ENCODE results near the gene CAVIN1.
"Not testable (repeated sequence)": the region's sequence is repeated elsewhere in the genome, so short reads cannot be mapped to it uniquely, and the experiment has no call there.

Gene CAVIN1

GRCh38 chr17:42405963-42406495 lies 17.0 kb downstream of the CAVIN1 start:
- DNase-seq (ENCODE audit: low read depth in 2 of 2): no peak

DNA sequence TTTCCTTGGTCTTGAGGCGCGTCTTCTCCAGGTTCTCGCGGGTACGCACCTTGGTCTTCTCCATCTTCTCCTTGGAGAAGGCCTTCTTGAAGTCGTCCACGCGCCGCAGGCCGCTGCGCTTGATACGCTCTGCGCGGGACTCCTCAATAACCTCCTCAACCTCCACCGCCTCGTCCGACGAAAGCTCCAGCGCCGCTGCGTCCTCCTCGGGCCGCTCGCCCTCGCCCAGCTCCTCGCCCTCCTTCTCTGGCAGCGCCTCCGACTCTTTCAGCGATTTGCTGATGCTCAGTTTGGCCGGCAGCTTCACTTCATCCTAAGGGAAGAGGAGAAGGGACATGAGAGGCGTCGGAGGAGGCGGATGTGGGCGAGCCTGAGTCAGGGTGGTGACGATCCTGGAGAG lies 18.0 kb downstream of the CAVIN1 start:
- no peak for DNase-seq (ENCODE audit: low read depth in 2 of 2)

DNA sequence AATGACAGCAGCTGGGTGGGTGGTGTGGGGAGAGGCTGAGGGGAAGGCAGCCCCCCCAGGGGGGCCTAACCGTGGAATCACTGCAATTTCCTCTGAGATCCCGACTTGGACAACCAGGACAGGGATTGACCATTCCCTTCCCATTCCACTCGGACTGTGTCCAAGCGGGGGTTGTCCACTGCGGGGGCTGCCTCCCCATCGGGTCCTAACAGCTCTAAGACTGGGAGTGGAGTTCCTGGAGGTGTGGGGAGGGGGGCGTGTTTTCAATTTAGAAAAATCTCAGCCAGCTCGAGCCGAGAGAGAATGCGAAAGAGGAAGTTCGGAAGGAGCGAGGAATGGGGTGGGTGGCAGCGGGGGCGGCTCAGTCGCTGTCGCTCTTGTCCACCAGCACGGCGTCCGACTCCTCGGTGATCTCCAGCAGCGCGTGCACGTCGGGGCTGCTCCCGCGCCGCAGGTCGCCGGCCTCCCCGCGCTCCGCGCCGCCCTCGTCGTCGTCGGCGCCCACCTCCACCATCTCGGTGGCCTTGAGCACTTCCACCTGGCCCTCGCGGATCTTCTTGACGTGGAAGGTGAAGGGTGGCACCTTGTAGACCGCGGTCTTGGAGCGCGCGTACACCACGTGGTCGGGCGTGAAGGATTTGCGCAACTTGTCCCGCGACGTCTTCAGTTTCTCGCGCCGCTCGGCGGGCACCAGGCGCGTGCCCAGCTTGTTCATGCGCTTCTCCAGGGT lies 18.6 kb downstream of the CAVIN1 start:
- no peak for DNase-seq (ENCODE audit: low read depth in 2 of 2)

DNA sequence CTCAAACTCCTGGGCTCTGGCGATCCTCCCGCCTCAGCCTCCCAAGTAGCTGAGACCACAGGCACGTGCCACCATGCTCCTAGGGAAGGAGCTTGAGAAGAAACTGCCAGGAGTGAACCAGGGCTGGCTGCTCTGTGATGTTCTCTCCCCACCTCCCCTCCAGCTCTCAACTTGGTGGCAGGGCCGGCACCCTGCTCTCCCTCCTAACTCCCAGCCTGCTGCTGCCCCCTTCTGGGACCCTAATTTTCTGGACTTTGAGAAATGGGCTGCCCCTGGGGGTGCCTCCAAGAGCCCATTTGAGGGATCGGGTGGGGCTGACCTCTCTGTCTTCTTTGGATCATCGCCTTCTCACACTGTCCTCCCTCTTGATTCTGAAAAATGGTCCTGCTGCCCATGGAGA lies 19.9 kb downstream of the CAVIN1 start:
- no peak for DNase-seq (ENCODE audit: low read depth in 2 of 2)

DNA sequence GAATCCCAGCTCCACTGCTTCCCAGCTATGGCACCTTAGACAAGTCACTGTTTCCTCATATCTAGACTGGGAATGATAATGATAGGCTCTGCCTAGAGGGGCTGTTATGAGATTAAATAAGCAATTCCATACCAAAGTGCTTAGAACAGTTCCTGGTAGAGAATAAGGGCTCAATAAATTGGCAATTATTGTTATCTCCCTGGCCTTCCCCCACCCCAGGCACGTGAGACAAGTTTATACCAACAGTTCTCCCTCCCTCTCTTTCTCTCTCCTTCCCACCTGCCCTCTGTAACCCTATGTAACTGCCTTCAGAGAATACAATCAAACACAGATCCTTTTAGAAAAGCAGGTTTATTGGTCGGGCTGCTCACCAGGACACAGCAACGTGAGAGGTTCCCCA lies 20.9 kb downstream of the CAVIN1 start:
- no peak for DNase-seq (ENCODE audit: low read depth in 2 of 2)

GRCh38 chr17:42400844-42401375 lies 22.1 kb downstream of the CAVIN1 start:
- not testable (repeated sequence) for DNase-seq (ENCODE audit: low read depth in 2 of 2)

DNA sequence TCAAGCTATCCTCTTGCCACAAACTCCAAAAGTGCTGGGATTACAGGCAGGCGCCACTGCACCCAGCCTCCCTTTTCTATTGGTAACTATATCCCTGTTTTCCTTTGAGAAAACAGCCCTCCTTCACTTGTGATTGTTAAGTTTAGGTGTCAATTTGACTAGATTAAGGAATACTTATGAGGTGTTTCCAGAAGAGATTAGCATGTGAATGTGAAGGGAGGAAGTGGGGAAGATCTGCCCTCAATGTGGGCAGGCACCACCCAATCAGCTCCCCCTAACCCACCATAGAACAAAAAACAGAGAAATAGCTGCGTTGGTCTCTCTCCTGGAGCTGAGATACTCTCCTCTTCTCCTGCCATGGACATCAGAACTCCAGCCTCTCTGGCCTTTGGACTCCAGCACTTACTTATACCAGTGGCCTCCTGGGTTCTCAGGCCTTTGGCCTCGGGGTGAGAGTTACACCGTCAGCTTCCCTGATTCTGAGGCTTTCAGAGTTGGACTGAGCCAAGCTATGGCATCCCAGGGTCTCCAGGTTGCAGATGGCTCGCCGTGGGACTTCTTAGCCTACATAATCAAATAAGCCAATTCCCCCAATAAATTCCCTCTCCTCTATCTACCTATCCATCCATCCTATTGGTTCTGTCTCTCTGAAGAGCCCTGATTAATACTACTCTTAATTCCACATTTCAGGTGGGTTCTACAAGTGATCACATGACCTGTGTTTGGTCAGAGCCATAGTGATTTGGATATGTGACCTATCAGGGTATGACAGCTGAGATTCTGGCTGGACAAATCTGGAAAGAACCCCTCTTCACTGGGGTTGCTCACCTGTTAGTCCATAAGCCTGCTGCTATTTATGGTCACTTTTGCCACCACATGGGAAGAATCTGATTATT lies 22.9 kb downstream of the CAVIN1 start:
- DNase-seq (ENCODE audit: low read depth in 2 of 2): no peak

- no peak for DNase-seq (ENCODE audit: low read depth in 2 of 2)
Measured at GRCh38 chr17:42399121-42399520, 23.9 kb downstream of the CAVIN1 start.

DNA sequence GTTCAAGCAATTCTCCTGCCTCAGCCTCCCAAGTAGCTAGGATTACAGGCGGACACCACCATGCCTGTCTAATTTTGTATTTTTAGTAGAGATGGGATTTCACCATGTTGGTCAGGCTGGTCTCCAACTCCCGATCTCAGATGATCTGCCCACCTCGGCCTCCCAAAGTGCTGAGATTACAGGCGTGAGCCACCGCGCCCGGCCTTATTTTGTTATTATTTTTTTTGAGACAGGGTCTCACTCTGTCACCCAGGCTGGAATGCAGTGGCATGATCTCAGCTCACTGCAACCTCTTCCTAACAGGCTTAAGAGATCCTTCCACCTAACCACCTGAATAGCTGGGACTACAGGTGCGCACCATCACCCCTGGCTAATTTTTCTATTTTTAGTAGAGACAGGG lies 27.5 kb downstream of the CAVIN1 start:
- DNase-seq (ENCODE audit: low read depth in 2 of 2): not testable (repeated sequence)

- no peak for DNase-seq (ENCODE audit: low read depth in 2 of 2)
Measured at GRCh38 chr17:42394838-42395237, 28.2 kb downstream of the CAVIN1 start.

GRCh38 chr17:42392692-42393415 lies 30.2 kb downstream of the CAVIN1 start:
- DNase-seq (ENCODE audit: low read depth in 2 of 2): no peak

DNA sequence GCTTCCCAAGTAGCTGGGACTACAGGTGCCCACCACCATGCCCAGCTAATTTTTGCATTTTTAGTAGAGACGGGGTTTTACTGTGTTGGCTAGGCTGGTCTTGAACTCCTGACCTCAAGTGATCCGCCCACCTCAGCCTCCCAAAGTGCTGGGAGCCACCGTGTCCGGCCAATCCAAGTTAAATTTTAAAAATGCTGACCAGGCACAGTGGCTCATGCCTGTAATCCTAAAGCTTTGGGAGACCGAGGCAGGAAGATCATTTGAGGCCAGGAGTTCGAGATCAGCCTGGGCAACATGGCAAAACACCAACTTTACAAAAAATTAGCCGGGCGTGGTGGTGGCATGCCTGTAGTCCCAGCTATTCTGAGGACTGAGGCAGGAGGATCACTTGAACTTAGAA lies 31.6 kb downstream of the CAVIN1 start:
- not testable (repeated sequence) for DNase-seq (ENCODE audit: low read depth in 2 of 2)

- no peak for DNase-seq (ENCODE audit: low read depth in 2 of 2)
Measured at GRCh38 chr17:42389899-42390298, 33.2 kb downstream of the CAVIN1 start.

GRCh38 chr17:42389135-42389417 lies 34.0 kb downstream of the CAVIN1 start:
- DNase-seq (ENCODE audit: low read depth in 2 of 2): no peak

GRCh38 chr17:42388381-42389134 lies 34.5 kb downstream of the CAVIN1 start, which contains the start of gene STAT3:
STAT3 (minus strand) TSS chr17:42388442; CDS start chr17:42348516, 39,926 bp downstream.
- DNase-seq (ENCODE audit: low read depth in 2 of 2): peak; percentile 100

- DNase-seq (ENCODE audit: low read depth in 2 of 2): no peak
Measured at GRCh38 chr17:42387661-42388380, 35.2 kb downstream of the CAVIN1 start.

DNA sequence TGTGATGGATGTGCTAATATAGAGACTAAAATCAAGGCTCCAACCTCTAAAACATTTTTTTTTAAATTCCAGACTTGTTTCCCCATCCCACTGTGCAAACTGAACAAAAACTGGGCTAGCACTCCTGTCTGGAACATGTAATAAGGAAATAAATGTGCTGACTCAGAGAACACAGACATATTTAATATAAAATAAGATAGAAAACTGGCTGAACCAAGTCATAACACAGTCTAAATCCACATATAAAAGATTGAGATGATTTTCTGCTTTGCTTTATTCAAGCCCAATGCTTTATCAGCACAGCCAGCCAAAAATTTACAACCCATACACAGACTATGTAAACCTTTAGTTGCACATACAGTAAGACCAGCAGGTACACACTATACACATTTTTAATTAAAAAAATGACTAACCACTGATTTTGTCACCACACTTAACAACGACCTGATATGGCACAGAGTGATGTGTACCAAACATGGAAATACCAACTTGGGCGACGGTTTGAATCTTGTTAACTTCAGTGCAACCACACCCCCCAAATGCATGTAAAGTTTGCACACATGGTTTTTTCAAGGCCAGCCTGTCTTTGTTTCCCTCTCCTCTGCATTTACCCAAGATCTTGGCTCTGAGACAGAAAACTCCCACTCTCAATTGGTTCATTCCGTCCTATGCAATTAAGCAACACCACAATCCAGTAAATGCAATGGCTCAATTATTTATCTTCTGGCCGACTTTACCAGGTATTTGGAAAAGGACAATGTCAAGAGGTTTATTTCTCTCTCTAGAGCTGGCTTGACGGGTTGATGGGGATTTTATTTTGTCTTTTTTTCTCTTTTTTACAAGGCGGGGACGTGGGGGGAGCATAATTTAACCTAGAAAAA lies 36.0 kb downstream of the CAVIN1 start:
- DNase-seq (ENCODE audit: low read depth in 2 of 2): peak; percentile 55 to 63

GRCh38 chr17:42381898-42382297 lies 41.2 kb downstream of the CAVIN1 start:
- no peak for DNase-seq (ENCODE audit: low read depth in 2 of 2)

- no peak for DNase-seq (ENCODE audit: low read depth in 2 of 2)
Measured at GRCh38 chr17:42380935-42381334, 42.1 kb downstream of the CAVIN1 start.
